Osteocyte (in vitro differentiated cells): ENCODE data around the gene MYPOP. TPM values are rescaled to one million over a fixed set of nuclear protein-coding genes. Genes with fewer than 3 reads are reported as not detected.

ENCODE experiments used
- DNase-seq: peaks from one replicate; pipeline ENCODE4 v3.0.0; 2021; ENCODE audit warnings: mixed read lengths; ENCODE audit not compliant: unreplicated experiment; ENCODE audit errors: extremely low spot score
- H3K27ac Mint-ChIP-seq: one replicate; pipeline ENCODE4 v1.8.0; 2021; ENCODE audit warnings: mild to moderate bottlenecking, mixed read lengths; ENCODE audit not compliant: unreplicated experiment
- H3K27me3 Mint-ChIP-seq: one replicate; pipeline ENCODE4 v1.8.0; 2021; ENCODE audit warnings: mixed read lengths; ENCODE audit not compliant: unreplicated experiment
- H3K36me3 Mint-ChIP-seq: one replicate; pipeline ENCODE4 v1.8.0; 2021; ENCODE audit warnings: mixed read lengths; ENCODE audit not compliant: unreplicated experiment
- H3K4me1 Mint-ChIP-seq: one replicate; pipeline ENCODE4 v1.8.0; 2021; ENCODE audit warnings: mixed read lengths; ENCODE audit not compliant: unreplicated experiment
- H3K4me3 Mint-ChIP-seq: one replicate; pipeline ENCODE4 v1.8.0; 2021; ENCODE audit warnings: mild to moderate bottlenecking, moderate library complexity, mixed read lengths; ENCODE audit not compliant: unreplicated experiment
- H3K9me3 Mint-ChIP-seq: one replicate; pipeline ENCODE4 v1.8.0; 2021; ENCODE audit warnings: mixed read lengths; ENCODE audit not compliant: unreplicated experiment
- CTCF ChIP-seq: fragments of 200-600 bp; sonication (generic); IDR thresholded peaks from 2 replicates; pipeline ENCODE4 v1.5.0; 2021; ENCODE audit warnings: antibody characterized with exemption, mild to moderate bottlenecking, moderate library complexity
- total RNA-seq: library from RNA; stranded (reverse); gene quantifications from 2 replicates; pipeline ENCODE4 v1.2.1, GENCODE V29; 2021

The MYPOP gene
- total RNA-seq, 1 donor from 2014 or later: 10.4 TPM

GRCh38 chr19:45885556-45886426, 16.6 kb downstream of the MYPOP start, which contains the start of gene IRF2BP1:
Gene IRF2BP1, minus strand, starts transcription at chr19:45886141. Its CDS starts 367 bp downstream, at chr19:45885774.
- Mint-ChIP-seq H3K9me3 (no peaks in the 10 kb centered on the region), H3K4me1 (peaks cover 22% of the 10 kb centered on the region), H3K27ac (peak within 1 kb of the TSS; percentile 98), H3K36me3 (peaks cover 7% of the 10 kb centered on the region), H3K27me3 (no peaks in the 10 kb centered on the region), H3K4me3 (peak within 1 kb of the TSS; percentile 96)
- TF ChIP-seq CTCF: no peak
- peak; percentile 96 for DNase-seq

- Mint-ChIP-seq H3K9me3 (no peaks in the 10 kb centered on the region), H3K36me3 (peaks cover 5% of the 10 kb centered on the region), H3K4me1 (peaks cover 22% of the 10 kb centered on the region), H3K27me3 (no peaks in the 10 kb centered on the region), H3K4me3 (peak overlapping the region; percentile 57), H3K27ac (no peak overlapping the region)
- no peak for DNase-seq
- TF ChIP-seq CTCF: no peak
Measured at GRCh38 chr19:45884682-45885555, 17.5 kb downstream of the MYPOP start.

GRCh38 chr19:45883881-45884681, 18.3 kb downstream of the MYPOP start:
- Mint-ChIP-seq H3K4me3 (peak overlapping the region; percentile 69), H3K36me3 (peaks cover 5% of the 10 kb centered on the region), H3K4me1 (peaks cover 22% of the 10 kb centered on the region), H3K27ac (no peak overlapping the region), H3K27me3 (no peaks in the 10 kb centered on the region), H3K9me3 (no peaks in the 10 kb centered on the region)
- TF ChIP-seq CTCF: no peak
- DNase-seq: no peak

- TF ChIP-seq CTCF: peak; percentile 32
- Mint-ChIP-seq H3K9me3 (no peaks in the 10 kb centered on the region), H3K27me3 (no peaks in the 10 kb centered on the region), H3K4me1 (peaks cover 25% of the 10 kb centered on the region), H3K36me3 (peaks cover 5% of the 10 kb centered on the region), H3K4me3 (peak overlapping the region; percentile 69), H3K27ac (peak overlapping the region; percentile 57)
- DNase-seq: no peak
Measured at GRCh38 chr19:45883586-45883880, 18.9 kb downstream of the MYPOP start.
